ENCODE measurements around the gene ARHGAP10.
"Not testable (repeated sequence)": the region's sequence is repeated elsewhere in the genome, so short reads cannot be mapped to it uniquely, and the experiment has no call there.

Gene ARHGAP10

GRCh38 chr4:147985376-147985775, 253.5 kb downstream of the ARHGAP10 start:
- DNase-seq (ENCODE audit: low spot score), result no peak

GRCh38 chr4:147987252-147987651, 255.4 kb downstream of the ARHGAP10 start:
- no peak for DNase-seq (ENCODE audit: low spot score)

DNA sequence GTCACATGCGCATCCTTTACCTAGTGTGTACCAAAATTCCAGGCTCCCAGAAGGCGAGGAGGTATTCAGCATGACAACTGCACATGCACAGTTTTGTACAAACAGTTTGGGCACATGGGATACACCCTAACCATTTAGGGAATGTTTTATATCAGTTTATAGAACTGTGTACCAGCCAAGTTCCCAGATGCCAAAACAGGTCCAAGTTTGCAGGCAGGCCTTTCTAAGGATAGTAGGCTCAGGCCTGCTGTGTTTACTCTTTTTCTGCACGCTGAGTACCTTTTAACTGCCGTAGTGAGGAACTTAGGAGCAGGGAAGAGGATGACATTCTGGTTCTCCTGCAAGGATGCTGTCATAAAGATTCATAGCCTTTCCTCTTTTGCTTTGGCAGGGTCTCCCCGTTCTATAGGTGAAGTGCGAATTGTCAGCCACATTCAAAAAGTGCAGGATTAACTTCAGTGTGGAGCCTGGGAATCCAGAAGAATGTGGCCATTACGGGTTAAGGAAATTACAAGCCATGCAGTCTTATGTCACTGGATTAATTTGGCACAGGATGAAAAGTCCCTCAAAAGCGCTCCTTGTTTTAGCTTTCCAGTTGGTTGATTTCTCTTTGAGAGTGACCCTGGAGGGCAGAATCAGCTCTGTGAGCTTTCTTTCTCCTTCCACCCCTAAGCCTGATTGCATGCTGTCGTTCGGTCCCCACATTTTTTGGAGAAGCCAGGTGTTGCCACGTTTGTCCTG, 259.8 kb downstream of the ARHGAP10 start:
- no peak for DNase-seq (ENCODE audit: low spot score)

DNA sequence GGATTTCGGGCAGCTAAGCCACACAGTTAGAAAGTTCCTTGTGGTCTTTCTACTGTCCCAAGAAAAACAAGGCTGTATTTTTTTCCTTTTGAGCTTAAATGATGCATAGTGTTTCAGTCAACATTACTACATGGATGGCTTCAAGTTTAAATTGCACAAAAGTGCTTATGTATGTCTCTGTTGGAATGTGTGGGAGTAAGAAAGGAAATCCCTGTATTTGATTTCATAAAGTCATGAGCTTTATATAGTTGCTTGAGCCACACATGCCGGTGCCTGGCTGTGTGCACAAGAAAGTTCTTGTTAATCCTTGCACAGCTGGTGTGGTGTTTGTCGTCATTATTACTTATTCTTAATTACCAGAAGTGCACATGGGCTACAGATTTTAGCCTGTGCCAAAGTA, 262.2 kb downstream of the ARHGAP10 start:
- DNase-seq (ENCODE audit: low spot score), result no peak

GRCh38 chr4:147994491-147995385, 262.9 kb downstream of the ARHGAP10 start:
- DNase-seq (ENCODE audit: low spot score), result no peak

DNA sequence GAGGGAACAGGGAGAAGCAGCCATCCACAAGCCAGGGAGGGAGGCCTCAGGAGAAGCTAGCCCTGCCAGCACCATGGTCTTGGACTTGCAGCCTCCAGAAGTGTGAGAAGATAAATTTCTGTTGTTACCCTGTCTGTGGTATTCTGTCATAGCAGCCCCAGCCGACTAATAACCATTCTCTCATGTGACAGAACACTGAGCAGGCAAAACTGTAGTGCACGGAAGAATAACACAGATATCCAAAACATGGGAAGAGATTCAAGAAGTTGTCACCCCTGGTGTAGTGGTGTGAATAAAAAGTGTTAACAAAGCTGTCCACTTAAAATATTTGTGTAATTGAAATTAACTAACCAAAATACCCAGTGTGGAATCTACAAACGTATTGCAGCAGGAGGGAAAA, 265.0 kb downstream of the ARHGAP10 start:
- DNase-seq (ENCODE audit: low spot score), result no peak

DNA sequence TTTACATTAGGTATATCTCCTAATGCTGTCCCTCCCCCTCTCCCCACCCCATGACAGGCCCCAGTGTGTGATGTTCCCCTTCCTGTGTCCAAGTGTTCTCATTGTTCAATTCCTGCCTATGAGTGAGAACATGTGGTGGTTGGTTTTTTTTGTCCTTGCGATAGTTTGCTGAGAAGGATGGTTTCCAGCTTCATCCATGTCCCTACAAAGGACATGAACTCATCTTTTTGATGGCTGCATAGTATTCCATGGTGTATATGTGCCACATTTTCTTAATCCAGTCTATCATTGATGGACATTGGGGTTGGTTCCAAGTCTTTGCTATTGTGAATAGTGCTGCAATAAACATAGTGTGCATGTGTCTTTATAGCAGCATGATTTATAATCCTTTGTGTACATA, 268.1 kb downstream of the ARHGAP10 start:
- not testable (repeated sequence) for DNase-seq (ENCODE audit: low spot score)

- no peak for DNase-seq (ENCODE audit: low spot score)
Observed at GRCh38 chr4:148004228-148004857, 272.5 kb downstream of the ARHGAP10 start.

DNA sequence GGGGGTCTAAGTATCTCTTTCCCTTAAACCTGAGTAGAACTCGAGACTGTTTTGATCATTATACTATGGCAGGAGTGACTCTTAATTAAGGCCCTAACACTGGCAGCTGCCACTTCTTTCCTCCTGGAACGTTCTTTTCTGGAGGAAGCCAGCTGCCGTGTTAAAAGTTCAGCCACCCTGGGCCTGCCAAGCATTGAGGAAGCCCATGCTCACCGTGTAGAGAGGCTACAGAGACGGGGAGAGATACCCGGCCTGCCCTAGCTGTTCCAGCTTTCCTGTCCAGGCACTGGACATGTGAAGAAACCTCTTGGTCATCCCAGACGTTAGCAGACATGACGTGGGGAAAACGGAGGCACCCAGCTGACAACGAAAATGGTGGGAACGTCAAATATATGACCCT, 274.1 kb downstream of the ARHGAP10 start:
- no peak for DNase-seq (ENCODE audit: low spot score)

- DNase-seq (ENCODE audit: low spot score), result no peak
Observed at GRCh38 chr4:148007314-148007760, 275.4 kb downstream of the ARHGAP10 start.

- DNase-seq (ENCODE audit: low spot score), result no peak
Observed at GRCh38 chr4:148007792-148008191, 275.9 kb downstream of the ARHGAP10 start.

DNA sequence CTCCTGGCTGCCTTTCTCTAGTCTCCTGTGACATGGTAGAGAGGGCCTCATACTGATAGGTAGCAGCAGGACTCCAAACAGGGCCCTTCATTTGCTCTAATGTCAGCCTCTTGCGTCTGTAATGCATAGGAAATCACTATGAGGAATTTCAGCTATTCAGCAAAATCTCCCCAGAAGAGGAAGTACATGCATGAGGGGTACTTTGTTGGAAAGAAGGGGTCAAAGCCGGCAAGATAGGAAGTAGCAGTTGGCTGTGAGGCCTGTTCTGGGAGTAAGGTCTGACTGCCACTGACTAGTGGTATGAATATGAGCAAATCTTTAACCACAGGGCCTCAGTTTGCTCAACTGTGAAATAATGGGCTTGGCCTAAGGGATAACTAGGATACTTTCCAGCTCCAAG, 283.2 kb downstream of the ARHGAP10 start:
- no peak for DNase-seq (ENCODE audit: low spot score)

GRCh38 chr4:148015468-148015867, 283.6 kb downstream of the ARHGAP10 start:
- DNase-seq (ENCODE audit: low spot score), result no peak

DNA sequence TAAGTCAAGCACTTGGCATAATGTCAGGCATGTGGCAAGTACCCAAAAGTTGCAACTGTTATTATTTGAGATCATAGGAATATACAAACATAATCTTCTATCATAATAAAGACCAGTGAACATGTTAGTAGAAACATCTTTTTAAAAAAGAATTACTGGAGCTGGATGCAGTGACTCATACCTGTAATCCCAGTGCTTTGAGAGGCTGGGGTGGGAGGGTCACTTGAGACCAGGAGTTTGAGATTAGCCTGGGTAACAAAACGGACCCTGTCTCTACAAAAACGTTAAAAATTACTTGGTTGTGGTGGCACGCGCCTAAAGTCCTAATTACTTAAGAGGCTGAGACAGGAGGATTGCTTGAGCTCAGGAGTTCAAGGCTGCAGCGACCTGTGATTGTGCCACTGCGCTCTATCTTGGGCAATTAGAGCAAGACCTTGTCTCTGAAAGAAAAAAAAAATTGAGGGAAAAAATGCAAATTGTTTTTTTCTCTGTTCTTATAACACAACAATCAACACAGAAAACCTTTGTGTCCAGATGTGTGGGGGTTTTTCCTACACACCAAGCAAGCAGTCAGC, 284.3 kb downstream of the ARHGAP10 start:
- no peak for DNase-seq (ENCODE audit: low spot score)

GRCh38 chr4:148017801-148018200, 285.9 kb downstream of the ARHGAP10 start:
- no peak for DNase-seq (ENCODE audit: low spot score)

GRCh38 chr4:148021686-148022085, 289.8 kb downstream of the ARHGAP10 start:
- DNase-seq (ENCODE audit: low spot score), result no peak

GRCh38 chr4:148022975-148023374, 291.1 kb downstream of the ARHGAP10 start:
- DNase-seq (ENCODE audit: low spot score), result no peak

- no peak for DNase-seq (ENCODE audit: low spot score)
Observed at GRCh38 chr4:148023512-148024181, 291.8 kb downstream of the ARHGAP10 start.

DNA sequence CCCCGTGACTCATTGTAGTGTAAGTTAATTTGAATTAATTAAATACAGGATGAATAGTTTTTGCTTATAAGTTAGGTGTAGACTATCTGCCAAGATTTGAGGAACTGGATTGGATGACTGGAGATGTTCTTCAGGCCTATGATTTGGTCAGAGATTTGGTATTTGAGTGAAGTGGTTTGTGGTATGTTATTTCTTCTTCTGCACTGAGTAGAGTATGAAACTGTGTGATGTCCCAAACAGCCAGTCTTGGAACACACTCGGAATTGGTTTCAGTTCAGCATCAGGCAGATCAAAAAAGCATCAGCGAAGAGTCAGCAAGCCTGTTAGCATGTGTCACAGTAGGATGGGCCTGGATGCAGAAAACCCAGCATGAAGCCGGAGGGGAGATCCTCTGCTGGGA, 294.1 kb downstream of the ARHGAP10 start:
- no peak for DNase-seq (ENCODE audit: low spot score)

DNA sequence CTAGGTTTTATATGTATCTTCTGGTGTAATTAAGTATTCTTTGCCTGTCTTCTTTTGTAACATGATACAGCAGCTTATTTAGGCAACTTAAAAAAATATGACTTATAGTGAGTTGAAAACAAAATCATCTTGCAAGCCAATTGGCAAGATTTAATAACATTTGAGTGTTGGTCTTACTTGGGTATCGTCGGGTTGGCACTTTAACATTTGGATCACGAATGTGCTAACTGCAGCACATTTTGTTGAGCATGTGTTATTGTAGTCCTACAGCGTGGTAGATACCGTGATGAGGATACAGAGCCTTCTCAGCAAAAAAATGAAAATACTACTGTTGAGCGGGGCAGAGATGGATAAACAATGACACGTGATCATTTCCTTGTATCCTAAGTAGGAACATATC, 295.3 kb downstream of the ARHGAP10 start:
- DNase-seq (ENCODE audit: low spot score), result no peak

DNA sequence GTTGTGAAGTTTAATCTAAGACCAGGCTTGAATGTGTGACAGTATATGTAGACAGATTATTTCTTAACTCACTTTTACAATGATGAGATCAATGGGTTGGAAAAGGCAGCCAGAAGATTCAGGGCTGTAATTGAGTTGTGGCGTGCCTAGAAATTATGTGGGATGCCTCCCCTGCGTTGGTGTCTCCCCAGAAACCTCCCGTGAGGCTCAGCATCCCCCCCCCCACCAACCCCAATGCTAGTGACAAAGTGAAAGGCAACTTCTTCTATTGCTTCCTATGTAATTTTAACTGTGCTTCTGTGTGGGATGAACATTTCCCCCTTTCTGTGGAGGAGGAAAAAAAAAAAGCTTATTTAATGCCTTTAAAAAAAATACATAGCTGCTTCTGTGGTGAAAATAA, 297.9 kb downstream of the ARHGAP10 start:
- DNase-seq (ENCODE audit: low spot score), result no peak

Measured in germinal center (tissue), 1 donor.